ENCODE results near the gene ZC3H4.
A peak's percentile ranks its signal among the peaks of the same experiment; 100 is the strongest.

DNA sequence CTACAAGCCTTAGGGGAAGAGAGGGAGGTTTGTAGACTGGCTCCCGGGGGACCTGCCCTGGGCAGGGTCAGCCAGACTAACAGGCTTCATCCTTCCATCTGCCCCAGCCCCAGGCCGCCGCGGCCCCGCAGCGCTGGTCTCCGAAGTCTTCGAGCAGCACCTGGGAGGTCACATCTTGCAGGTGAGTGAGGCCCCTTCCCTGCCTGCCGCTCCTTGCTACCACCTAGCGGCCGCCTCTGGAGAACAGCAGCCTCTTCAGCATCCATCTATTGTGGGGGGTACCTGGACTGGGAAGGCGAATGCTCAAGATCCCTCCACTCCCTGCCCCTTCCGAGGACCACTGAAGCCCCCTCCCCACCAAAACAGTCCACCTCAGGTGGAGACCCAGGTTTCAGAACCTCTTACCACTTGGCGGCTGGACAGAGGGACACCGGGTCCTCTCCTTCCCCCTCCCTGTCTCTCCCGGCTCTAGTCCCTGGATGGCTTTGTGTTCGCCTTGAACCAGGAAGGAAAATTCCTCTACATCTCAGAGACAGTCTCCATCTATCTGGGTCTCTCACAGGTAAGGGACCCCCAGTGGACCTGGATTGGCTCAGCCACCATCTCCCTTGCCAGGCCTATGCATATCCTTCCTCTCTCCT is 81.3 kb downstream of the ZC3H4 start:
- TF ChIP-seq, protein P1, sequence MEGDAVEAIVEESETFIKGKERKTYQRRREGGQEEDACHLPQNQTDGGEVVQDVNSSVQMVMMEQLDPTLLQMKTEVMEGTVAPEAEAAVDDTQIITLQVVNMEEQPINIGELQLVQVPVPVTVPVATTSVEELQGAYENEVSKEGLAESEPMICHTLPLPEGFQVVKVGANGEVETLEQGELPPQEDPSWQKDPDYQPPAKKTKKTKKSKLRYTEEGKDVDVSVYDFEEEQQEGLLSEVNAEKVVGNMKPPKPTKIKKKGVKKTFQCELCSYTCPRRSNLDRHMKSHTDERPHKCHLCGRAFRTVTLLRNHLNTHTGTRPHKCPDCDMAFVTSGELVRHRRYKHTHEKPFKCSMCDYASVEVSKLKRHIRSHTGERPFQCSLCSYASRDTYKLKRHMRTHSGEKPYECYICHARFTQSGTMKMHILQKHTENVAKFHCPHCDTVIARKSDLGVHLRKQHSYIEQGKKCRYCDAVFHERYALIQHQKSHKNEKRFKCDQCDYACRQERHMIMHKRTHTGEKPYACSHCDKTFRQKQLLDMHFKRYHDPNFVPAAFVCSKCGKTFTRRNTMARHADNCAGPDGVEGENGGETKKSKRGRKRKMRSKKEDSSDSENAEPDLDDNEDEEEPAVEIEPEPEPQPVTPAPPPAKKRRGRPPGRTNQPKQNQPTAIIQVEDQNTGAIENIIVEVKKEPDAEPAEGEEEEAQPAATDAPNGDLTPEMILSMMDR (IDR thresholded peaks at IDR 0.05) = peak; percentile 59 to 88 (median 80)
- no peak for TF ChIP-seq POLR2A (IDR thresholded peaks at IDR 0.05)
